Activated CD4-positive, alpha-beta T cell treated with anti-CD3 and anti-CD28 coated beads, Interleukin-2, amount 50 U/mL, for 48 hours (primary cell): ENCODE measurements around the gene TGFB1.
"Not testable (repeated sequence)": the region's sequence is repeated elsewhere in the genome, so short reads cannot be mapped to it uniquely, and the experiment has no call there.

Source experiments
- DNase-seq, 2 experiments: peaks; one replicate each; pipeline ENCODE4 v3.0.0-alpha.2; 2020

Gene TGFB1

GRCh38 chr19:41298348-41298964, 55.3 kb downstream of the TGFB1 start:
- DNase-seq = no peak

- DNase-seq = no peak
Measured at GRCh38 chr19:41297628-41298347, 55.9 kb downstream of the TGFB1 start.

GRCh38 chr19:41296433-41296871, 57.3 kb downstream of the TGFB1 start:
- no peak for DNase-seq

DNA sequence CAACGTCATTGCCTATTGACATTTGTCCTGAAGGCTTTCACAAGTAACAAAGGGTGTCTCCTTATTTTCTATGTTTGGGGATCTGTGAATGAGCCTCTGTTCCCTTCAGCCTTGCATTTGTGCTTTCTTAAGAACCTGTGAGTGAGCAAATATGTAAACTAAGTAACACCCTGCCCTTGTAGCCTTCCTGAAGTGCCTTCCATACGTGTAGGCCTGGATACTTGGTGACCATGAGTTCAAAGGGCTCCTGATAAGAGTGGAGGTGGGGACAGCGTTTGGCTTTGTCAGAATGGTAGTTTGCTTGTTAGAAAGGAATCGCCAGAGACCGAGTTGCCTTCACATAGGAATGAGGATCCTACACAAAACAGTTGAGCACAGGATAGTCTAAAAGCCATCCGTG, 58.2 kb downstream of the TGFB1 start:
- DNase-seq = no peak

GRCh38 chr19:41294393-41294792, 59.3 kb downstream of the TGFB1 start:
- DNase-seq = no peak

DNA sequence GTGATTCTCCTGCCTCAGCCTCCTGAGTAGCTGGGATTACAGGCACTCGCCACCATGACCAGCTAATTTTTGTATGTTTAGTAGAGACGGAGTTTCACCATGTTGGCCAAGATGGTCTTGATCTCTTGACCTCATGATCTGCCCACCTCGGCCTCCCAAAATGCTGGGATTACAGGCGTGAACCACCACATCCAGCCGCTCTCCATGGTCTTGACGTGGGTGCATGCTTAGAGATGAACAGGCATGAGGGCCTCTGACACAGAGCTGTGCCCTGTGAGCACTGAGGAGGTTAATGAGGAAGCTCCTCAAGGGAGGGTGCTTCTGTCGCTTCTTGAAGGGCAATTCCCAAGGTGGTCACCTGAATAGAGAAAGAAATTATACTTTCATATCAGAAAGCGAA, 63.9 kb downstream of the TGFB1 start:
- not testable (repeated sequence) for DNase-seq

- DNase-seq = no peak
Measured at GRCh38 chr19:41288673-41289530, 64.8 kb downstream of the TGFB1 start.
